NCI-H446 treated with DMSO at 0.1 percent for 48 hours (cell line): ENCODE data around the gene PCDHA6.
A peak's percentile ranks its signal among the peaks of the same experiment; 100 is the strongest.
"Not testable (repeated sequence)": the region's sequence is repeated elsewhere in the genome, so short reads cannot be mapped to it uniquely, and the experiment has no call there.

Experiments used
- DNase-seq: peaks from one replicate; lab custom pipeline; 2025; lab: John Stamatoyannopoulos, UW

PCDHA6 gene, protein sequence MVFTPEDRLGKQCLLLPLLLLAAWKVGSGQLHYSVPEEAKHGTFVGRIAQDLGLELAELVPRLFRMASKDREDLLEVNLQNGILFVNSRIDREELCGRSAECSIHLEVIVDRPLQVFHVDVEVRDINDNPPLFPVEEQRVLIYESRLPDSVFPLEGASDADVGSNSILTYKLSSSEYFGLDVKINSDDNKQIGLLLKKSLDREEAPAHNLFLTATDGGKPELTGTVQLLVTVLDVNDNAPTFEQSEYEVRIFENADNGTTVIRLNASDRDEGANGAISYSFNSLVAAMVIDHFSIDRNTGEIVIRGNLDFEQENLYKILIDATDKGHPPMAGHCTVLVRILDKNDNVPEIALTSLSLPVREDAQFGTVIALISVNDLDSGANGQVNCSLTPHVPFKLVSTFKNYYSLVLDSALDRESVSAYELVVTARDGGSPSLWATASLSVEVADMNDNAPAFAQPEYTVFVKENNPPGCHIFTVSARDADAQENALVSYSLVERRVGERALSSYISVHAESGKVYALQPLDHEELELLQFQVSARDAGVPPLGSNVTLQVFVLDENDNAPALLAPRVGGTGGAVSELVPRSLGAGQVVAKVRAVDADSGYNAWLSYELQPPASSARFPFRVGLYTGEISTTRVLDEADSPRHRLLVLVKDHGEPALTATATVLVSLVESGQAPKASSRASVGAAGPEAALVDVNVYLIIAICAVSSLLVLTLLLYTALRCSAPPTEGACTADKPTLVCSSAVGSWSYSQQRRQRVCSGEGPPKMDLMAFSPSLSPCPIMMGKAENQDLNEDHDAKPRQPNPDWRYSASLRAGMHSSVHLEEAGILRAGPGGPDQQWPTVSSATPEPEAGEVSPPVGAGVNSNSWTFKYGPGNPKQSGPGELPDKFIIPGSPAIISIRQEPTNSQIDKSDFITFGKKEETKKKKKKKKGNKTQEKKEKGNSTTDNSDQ

DNA sequence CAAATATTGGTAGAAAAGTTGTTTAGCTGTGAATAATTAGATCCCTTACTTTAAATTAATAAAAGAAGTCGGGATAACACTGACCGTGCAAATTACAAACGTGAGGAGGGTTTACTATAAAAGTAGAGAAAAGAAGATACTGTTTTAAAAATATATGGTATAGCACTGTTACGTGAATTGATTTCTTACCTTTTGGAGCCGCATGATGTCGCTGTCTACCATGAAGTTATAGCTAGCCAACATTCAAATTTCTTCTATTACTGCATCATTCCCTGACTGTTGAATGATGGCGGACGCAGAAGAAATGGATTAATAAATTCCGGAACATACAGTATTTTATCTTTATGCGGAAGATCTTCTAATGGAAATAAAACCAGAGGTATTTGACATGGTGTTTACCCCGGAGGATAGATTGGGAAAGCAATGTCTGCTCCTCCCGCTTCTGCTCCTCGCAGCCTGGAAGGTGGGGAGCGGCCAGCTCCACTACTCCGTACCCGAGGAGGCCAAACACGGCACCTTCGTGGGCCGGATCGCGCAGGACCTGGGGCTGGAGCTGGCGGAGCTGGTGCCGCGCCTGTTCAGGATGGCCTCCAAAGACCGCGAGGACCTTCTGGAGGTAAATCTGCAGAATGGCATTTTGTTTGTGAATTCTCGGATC is at the start of gene PCDHA6:
TSS of gene PCDHA6 (plus strand) at position 257 of the 658 bp plus-strand sequence. CDS start at position 389, 132 bp downstream.
- peak; percentile 23 for DNase-seq

DNA sequence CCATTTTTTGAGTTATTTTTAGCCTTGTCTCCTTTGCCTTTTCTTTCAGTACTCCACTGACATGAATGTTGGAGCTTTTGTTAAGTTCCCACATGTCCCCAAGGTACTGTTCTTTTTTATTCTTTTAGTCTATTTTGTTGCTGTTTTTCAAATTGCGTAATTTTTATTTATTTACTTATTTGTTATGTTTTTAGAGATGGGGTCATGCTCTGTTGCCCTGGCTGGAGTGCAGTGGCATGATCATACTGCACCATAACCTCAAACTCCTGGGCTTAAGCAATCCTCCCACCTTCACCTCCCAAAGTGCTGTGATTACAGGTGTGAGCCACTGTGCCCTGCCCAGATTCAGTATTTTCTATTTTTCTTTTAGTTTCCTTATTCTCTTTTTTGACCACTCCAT is 47.2 kb upstream of the PCDHA6 start:
- DNase-seq, result no peak

DNA sequence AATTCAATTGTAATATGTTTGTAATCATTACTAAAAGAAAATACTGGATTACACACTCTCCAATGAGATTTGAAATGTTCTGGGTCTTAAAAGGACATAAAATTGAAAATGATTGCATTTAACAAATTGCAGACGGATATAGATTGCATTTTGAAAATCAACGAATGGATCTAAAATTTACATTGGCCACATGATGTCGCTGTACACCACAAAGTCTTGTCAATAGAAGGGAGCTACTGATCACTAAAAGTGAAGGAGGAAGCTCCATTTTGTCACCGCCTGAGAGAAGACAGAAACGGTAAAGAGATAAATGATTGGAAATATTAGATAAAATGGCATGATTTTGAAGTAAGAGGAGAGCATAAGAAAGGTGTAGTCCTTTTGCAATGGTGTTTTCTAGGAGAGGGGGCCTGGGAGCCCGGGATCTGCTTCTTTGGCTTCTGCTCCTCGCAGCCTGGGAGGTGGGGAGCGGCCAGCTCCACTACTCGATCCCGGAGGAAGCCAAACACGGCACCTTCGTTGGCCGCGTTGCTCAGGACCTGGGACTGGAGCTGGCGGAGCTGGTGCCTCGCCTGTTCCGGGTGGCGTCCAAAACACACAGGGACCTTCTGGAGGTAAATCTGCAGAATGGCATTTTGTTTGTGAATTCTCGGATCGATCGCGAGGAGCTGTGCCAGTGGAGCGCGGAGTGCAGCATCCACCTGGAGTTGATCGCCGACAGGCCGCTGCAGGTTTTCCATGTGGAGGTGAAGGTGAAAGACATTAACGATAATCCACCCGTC is 41.7 kb upstream of the PCDHA6 start, which contains the start of gene PCDHA1:
TSS of gene PCDHA1 (plus strand) at position 236 of the 782 bp plus-strand sequence.
- peak; percentile 19 for DNase-seq

DNA sequence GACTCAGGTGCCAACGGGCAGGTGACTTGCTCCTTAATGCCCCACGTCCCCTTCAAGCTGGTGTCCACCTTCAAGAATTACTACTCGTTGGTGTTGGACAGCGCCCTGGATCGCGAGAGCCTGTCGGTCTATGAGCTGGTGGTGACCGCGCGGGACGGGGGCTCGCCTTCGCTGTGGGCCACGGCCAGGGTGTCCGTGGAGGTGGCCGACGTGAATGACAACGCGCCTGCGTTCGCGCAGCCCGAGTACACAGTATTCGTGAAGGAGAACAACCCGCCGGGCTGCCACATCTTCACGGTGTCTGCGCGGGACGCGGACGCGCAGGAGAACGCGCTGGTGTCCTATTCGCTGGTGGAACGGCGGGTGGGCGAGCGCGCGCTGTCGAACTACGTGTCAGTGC is 40.3 kb upstream of the PCDHA6 start:
- DNase-seq, result not testable (repeated sequence)

DNA sequence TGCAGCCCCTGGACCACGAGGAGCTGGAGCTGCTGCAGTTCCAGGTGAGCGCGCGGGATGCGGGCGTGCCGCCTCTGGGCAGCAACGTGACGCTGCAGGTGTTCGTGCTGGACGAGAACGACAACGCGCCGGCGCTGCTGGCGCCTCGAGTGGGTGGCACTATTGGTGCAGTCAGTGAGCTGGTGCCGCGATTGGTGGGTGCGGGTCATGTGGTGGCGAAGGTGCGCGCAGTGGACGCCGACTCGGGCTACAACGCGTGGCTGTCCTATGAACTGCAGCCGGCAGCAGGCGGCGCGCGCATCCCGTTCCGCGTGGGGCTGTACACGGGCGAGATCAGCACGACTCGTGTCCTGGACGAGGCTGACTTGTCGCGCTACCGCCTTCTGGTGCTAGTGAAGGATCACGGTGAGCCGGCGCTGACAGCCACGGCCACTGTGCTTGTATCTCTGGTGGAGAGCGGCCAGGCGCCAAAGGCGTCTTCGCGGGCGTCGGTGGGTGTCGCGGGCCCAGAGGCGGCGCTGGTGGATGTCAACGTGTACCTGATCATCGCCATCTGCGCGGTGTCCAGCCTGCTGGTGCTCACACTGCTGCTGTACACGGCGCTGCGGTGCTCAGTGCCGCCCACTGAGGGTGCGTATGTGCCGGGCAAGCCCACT is 39.8 kb upstream of the PCDHA6 start:
- DNase-seq, result not testable (repeated sequence)

DNA sequence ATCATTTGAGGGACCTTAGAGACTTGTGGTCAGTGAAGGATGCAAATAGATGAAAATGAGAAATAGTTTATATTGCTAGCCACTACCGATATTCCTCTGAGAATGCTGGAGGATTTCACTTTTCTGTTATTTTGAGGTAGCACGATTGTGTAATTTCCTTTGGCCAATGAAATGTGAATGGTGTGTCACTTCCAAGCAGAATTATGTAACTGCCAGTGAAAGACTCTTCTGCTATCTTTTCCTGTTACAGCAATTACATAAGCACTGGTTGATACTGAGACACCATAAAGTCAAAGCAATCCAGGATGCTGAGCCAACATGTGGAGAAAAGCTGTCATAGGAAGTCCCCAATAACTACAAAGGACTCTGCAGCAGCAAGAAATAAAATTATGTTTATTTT is 36.7 kb upstream of the PCDHA6 start:
- no peak for DNase-seq

DNA sequence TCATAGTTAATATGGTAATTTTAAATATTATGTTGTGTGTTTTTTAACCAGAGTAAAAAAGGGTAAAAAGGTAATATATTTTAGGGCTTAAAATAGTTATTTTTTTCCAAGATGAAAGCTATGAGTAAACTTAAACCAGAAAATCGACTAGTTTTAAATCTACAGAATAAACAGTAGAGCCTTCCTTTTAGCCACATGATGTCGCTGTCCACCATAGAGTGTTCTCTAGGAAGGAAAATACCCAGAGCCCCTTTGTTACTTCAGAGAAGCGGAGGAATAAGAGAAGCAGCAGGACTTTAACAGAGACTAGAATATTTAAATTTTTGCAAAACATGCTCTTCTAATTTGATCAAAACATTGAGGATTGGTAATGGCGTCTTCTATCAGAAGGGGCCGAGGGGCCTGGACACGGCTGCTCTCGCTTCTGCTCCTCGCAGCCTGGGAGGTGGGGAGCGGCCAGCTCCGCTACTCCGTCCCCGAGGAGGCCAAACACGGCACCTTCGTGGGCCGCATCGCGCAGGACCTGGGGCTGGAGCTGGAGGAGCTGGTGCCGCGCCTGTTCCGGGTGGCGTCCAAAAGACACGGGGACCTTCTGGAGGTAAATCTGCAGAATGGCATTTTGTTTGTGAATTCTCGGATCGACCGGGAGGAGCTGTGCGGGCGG is 33.0 kb upstream of the PCDHA6 start, which contains the start of gene PCDHA2:
TSS of gene PCDHA2 (plus strand) at position 258 of the 664 bp plus-strand sequence.
- peak; percentile 70 for DNase-seq

DNA sequence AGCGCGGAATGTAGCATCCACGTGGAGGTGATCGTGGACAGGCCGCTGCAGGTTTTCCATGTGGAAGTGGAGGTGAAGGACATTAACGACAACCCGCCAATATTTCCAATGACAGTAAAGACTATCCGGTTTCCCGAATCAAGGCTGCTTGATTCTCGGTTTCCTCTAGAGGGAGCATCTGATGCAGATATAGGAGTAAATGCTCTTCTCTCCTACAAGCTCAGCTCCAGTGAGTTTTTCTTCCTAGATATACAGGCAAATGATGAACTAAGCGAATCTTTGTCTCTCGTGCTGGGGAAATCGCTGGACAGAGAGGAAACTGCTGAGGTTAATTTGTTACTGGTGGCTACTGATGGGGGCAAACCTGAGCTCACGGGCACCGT is 32.5 kb upstream of the PCDHA6 start:
- peak; percentile 30 for DNase-seq

DNA sequence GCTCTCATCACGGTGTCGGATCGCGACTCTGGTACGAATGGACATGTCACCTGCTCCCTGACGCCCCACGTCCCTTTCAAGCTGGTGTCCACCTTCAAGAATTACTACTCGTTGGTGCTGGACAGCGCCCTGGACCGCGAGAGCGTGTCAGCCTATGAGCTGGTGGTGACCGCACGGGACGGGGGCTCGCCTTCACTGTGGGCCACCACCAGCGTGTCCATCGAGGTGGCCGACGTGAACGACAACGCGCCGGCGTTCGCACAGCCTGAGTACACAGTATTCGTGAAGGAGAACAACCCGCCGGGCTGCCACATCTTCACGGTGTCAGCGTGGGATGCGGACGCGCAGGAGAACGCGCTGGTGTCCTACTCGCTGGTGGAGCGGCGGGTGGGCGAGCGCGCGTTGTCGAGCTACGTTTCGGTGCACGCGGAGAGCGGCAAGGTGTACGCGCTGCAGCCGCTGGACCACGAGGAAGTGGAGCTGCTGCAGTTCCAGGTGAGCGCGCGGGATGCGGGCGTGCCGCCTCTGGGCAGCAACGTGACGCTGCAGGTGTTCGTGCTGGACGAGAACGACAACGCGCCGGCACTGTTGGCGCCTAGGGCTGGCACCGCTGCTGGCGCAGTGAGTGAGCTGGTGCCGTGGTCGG is 31.6 kb upstream of the PCDHA6 start:
- DNase-seq, result not testable (repeated sequence)

DNA sequence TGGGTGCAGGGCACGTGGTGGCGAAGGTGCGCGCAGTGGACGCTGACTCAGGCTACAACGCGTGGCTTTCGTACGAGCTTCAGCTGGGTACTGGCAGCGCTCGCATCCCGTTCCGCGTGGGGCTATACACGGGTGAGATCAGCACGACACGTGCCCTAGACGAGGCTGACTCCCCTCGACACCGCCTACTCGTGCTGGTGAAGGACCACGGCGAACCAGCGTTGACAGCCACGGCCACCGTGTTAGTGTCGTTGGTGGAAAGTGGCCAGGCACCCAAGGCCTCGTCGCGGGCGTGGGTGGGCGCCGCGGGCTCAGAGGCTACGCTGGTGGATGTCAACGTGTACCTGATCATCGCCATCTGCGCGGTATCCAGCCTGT is 31.1 kb upstream of the PCDHA6 start:
- no peak for DNase-seq

DNA sequence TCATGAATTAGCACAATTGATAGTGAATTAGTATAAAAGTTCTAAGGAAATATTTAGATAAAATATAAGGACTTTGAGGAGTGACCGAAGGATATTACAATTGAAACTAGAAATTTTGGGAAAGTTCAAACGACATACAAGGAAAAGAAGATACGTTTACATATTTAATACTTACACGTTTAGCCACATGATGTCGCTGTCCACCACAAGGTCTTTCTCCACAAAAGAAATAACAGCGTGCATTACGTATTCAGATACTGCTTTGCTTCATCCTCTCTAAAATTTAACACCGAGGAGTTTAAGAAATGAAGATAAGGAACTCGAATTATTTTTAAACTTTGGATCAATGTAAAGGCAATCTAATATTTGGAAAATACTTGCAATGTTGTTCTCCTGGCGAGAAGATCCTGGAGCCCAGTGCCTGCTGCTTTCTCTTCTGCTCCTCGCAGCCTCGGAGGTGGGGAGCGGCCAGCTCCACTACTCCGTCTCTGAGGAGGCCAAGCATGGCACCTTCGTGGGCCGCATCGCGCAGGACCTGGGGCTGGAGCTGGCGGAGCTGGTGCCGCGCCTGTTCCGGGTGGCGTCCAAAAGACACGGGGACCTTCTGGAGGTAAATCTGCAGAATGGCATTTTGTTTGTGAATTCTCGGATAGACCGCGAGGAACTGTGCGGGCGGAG is 26.8 kb upstream of the PCDHA6 start, which contains the start of gene PCDHA3:
TSS of gene PCDHA3 (plus strand) at position 242 of the 678 bp plus-strand sequence.
- no peak for DNase-seq

DNA sequence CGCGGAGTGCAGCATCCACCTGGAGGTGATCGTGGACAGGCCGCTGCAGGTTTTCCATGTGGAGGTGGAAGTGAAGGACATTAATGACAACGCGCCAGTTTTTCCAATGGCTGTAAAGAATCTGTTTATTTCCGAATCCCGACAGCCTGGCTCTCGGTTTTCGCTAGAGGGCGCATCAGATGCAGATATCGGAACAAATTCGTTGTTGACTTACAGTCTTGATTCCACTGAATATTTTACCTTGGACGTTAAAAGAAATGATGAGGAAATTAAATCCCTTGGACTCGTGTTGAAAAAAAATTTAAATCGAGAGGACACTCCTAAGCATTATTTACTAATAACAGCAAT is 26.3 kb upstream of the PCDHA6 start:
- no peak for DNase-seq

DNA sequence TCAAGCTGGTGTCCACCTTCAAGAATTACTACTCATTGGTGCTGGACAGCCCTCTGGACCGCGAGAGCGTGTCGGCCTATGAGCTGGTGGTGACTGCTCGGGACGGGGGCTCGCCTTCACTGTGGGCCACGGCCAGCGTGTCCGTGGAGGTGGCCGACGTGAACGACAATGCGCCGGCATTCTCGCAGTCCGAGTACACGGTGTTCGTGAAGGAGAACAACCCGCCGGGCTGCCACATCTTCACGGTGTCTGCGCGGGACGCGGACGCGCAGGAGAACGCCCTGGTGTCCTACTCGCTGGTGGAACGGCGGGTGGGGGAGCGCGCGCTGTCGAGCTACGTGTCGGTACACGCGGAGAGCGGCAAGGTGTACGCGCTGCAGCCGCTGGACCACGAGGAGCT is 25.4 kb upstream of the PCDHA6 start:
- not testable (repeated sequence) for DNase-seq

DNA sequence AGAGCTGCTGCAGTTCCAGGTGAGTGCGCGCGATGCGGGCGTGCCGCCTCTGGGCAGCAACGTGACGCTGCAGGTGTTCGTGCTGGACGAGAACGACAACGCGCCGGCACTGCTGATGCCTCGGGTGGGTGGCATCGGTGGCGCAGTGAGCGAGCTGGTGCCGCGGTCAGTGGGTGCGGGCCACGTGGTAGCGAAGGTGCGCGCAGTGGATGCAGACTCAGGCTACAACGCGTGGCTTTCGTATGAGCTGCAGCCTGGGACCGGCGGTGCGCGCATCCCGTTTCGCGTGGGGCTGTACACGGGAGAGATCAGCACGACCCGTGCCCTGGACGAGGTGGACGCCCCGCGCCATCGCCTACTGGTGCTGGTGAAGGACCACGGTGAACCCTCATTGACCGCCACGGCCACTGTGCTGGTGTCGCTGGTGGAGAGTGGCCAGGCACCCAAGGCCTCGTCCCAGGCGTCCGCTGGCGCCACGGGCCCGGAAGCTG is 24.9 kb upstream of the PCDHA6 start:
- no peak for DNase-seq

DNA sequence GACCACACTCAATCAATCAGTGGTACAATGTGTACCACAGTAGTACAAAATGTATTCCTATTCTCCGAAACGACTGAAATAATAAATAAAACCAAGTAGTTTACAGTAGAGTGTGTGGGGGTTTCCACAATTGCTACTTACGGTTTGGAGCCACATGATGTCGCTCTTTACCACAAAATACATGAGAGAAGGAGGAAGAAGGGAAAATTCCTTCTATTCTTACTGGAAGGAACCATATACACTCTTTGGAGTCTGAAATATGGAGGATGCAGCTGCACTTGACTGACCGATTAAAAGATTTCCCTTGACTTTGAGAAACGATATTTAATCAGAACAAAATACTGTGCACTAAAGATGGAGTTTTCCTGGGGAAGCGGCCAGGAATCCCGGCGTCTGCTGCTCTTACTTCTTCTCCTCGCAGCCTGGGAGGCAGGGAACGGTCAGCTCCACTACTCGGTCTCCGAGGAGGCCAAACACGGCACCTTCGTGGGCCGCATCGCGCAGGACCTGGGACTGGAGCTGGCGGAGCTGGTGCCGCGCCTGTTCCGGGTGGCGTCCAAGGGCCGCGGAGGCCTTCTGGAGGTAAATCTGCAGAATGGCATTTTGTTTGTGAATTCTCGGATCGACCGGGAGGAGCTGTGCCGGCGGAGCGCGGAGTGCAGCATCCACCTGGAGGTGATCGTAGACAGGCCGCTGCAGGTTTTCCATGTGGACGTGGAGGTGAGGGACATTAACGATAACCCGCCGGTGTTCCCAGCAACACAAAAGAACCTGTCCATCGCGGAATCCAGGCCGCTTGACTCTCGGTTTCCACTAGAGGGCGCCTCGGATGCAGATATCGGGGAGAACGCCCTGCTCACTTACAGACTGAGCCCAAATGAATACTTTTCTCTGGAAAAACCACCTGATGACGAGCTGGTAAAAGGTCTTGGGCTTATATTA is 20.7 kb upstream of the PCDHA6 start, which contains the start of gene PCDHA4:
TSS of gene PCDHA4 (plus strand) at position 235 of the 942 bp plus-strand sequence.
- DNase-seq, result no peak

DNA sequence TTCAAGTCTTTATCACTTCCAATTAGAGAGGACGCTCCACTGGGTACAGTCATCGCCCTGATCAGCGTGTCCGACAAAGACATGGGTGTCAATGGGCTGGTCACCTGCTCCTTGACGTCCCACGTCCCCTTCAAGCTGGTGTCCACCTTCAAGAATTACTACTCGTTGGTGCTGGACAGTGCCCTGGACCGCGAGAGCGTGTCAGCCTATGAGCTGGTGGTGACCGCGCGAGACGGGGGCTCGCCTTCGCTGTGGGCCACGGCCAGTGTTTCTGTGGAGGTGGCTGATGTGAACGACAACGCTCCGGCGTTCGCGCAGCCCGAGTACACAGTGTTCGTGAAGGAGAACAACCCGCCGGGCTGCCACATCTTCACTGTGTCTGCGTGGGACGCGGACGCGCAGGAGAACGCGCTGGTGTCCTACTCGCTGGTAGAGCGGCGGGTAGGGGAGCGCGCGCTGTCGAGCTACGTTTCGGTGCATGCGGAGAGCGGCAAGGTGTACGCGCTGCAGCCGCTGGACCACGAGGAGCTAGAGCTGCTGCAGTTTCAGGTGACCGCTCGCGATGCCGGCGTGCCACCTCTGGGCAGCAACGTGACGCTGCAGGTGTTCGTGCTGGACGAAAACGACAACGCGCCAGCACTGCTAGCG is 19.4 kb upstream of the PCDHA6 start:
- DNase-seq, result not testable (repeated sequence)

DNA sequence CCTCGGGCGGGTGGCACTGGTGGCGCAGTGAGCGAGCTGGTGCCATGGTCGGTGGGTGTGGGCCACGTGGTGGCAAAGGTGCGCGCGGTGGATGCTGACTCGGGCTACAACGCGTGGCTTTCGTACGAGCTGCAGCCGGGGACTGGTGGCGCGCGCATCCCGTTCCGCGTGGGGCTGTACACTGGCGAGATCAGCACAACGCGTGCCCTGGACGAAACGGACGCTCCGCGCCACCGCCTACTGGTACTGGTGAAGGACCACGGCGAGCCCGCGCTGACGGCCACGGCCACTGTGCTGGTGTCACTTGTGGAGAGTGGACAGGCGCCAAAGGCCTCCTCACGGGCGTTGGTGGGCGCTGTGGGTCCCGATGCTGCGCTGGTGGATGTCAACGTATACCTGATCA is 18.9 kb upstream of the PCDHA6 start:
- DNase-seq, result no peak
